HepG2 (cell line): Measurements from ENCODE around the gene MXRA8. TPM values are rescaled to one million over a fixed set of nuclear protein-coding genes. Genes with fewer than 3 reads are reported as not detected.

ENCODE experiments used
- ARHGAP35 ChIP-seq: sonication (generic); formaldehyde crosslinking; IDR thresholded peaks from 2 replicates; pipeline ENCODE4 v1.9.0; 2022; ENCODE audit warnings: mild to moderate bottlenecking, inconsistent platforms, moderate library complexity, missing genetic modification reagents, borderline replicate concordance
- ARID5B ChIP-seq: IDR thresholded peaks from 2 replicates; pipeline ENCODE4 v1.4.0; 2020; ENCODE audit warnings: mild to moderate bottlenecking, missing genetic modification reagents
- ATF5 ChIP-seq: sonication (generic); formaldehyde crosslinking; IDR thresholded peaks from 2 replicates; pipeline ENCODE4 v1.4.0; 2020; ENCODE audit warnings: mild to moderate bottlenecking, low read depth, missing genetic modification reagents
- CSRNP2 ChIP-seq: sonication (generic); formaldehyde crosslinking; conservative IDR thresholded peaks from 2 replicates; pipeline ENCODE4 v1.8.0; 2022; ENCODE audit warnings: low read depth, missing genetic modification reagents
- EEA1 ChIP-seq: sonication (generic); formaldehyde crosslinking; IDR thresholded peaks from 2 replicates; pipeline ENCODE4 v1.5.1; 2020; ENCODE audit warnings: mild to moderate bottlenecking, missing genetic modification reagents, borderline replicate concordance
- FOSL2 ChIP-seq: sonication (generic); formaldehyde crosslinking; IDR thresholded peaks from 2 replicates; pipeline ENCODE4 v1.4.0; 2020; ENCODE audit warnings: missing genetic modification reagents
- GPBP1L1 ChIP-seq: sonication (generic); formaldehyde crosslinking; IDR thresholded peaks from 2 replicates; pipeline ENCODE4 v1.5.0; 2020; ENCODE audit warnings: mild to moderate bottlenecking, missing genetic modification reagents
- HOXA7 ChIP-seq: sonication (generic); formaldehyde crosslinking; IDR thresholded peaks from 2 replicates; pipeline ENCODE4 v1.8.1; 2022; ENCODE audit warnings: mild to moderate bottlenecking, missing genetic modification reagents, moderate library complexity
- NCOR1 ChIP-seq: fragments of 200-600 bp; sonication (generic); IDR thresholded peaks from 2 replicates; pipeline ENCODE4 v1.7.0; 2017; ENCODE audit warnings: antibody characterized with exemption, low read length, borderline replicate concordance
- NONO ChIP-seq, 2 experiments: fragments of 450-650 bp in 1 of 2; sonication (generic) in 1 of 2; formaldehyde crosslinking in 1 of 2; IDR thresholded peaks in 1 of 2; conservative IDR thresholded peaks in 1 of 2; 2 replicates each; pipeline versions ENCODE4 v1.6.1 to v1.8.0; 2017 to 2022; ENCODE audit warnings: mild to moderate bottlenecking in 1 of 2, missing genetic modification reagents in 1 of 2, moderate library complexity in 1 of 2
- PLRG1 ChIP-seq: fragments of 450-650 bp; conservative IDR thresholded peaks from 2 replicates; pipeline ENCODE4 v1.6.1; 2016
- PPARG ChIP-seq: conservative IDR thresholded peaks from 2 replicates; pipeline ENCODE4 v1.6.1; 2016; ENCODE audit warnings: missing biosample characterization, missing genetic modification reagents
- SMC3 ChIP-seq: IDR thresholded peaks from 2 replicates; pipeline ENCODE4 v1.6.1; 2011; ENCODE audit warnings: low read length, improper control_type of control experiment
- TARDBP ChIP-seq: sonication (generic); formaldehyde crosslinking; IDR thresholded peaks from 2 replicates; pipeline ENCODE4 v1.8.0; 2022; ENCODE audit warnings: mild to moderate bottlenecking, missing genetic modification reagents
- TBL1XR1 ChIP-seq: fragments of 150-350 bp; IDR thresholded peaks from 2 replicates; pipeline ENCODE4 v1.6.1; 2014; ENCODE audit warnings: borderline replicate concordance, low read length; ENCODE audit not compliant: partially characterized antibody
- TCF7L2 ChIP-seq: IDR thresholded peaks from 2 replicates; pipeline ENCODE4 v1.6.1; 2011; ENCODE audit warnings: mild to moderate bottlenecking, low read depth, low read length, moderate library complexity
- ZMAT3 ChIP-seq: sonication (generic); formaldehyde crosslinking; conservative IDR thresholded peaks from 2 replicates; pipeline ENCODE4 v1.7.0; 2021; ENCODE audit warnings: missing genetic modification reagents
- ZNF556 ChIP-seq: sonication (generic); formaldehyde crosslinking; IDR thresholded peaks from 2 replicates; pipeline ENCODE4 v1.4.0; 2020; ENCODE audit warnings: mild to moderate bottlenecking, missing genetic modification reagents, borderline replicate concordance
- ZNF672 ChIP-seq: sonication (generic); formaldehyde crosslinking; IDR thresholded peaks from 2 replicates; pipeline ENCODE4 v1.8.1; 2022; ENCODE audit warnings: missing genetic modification reagents
- ZNF709 ChIP-seq: sonication (generic); formaldehyde crosslinking; IDR thresholded peaks from 2 replicates; pipeline ENCODE4 v1.5.0; 2020; ENCODE audit warnings: mild to moderate bottlenecking, missing genetic modification reagents
- ZNF777 ChIP-seq: sonication (generic); formaldehyde crosslinking; IDR thresholded peaks from 2 replicates; pipeline ENCODE4 v1.4.0; 2020; ENCODE audit warnings: missing genetic modification reagents
- polyA plus RNA-seq, 8 experiments: library from polyadenylated mRNA; depleted of rRNA in 3 of 8; stranded (reverse) in 7 of 8; unstranded in 1 of 8; fragments of >200 nt; fragmentation: Illumina TruSeq in 4 of 8; extraction: Trizol in 4 of 8; gene quantifications; 2 replicates each; pipeline versions ENCODE4 v1.2.1 to v1.2.3, GENCODE V29; 2011 to 2016; ENCODE audit warnings: low read depth in 4 of 8, missing spikeins in 1 of 8, mixed read lengths in 1 of 8; ENCODE audit not compliant: insufficient read depth in 1 of 8
- total RNA-seq, 5 experiments: library from RNA; depleted of rRNA; stranded (reverse); fragments of >200 nt; fragmentation: Illumina TruSeq; extraction: Trizol; gene quantifications; 2 replicates each; pipeline ENCODE4 v1.2.3, GENCODE V29; 2016; ENCODE audit warnings: low read depth in 1 of 5

Gene MXRA8
- total and polyA plus RNA-seq, 2 of the 13 experiments (the other 11 are each of a cell fraction or from before 2014, with no cell fraction given): 19.8 to 44.8 TPM

- TF ChIP-seq EEA1 (CRISPR knock-in tag) (no peak), ZNF556 (CRISPR knock-in tag) (no peak), PPARG (no peak), ZMAT3 (CRISPR knock-in tag) (peak; percentile 71; the same call in 1 of the 2 replicates), ZNF672 (no peak), ATF5 (CRISPR knock-in tag) (no peak), NONO (IDR thresholded peaks at IDR 0.05) (no peak), NONO (CRISPR knock-in tag; conservative IDR thresholded peaks at IDR 0.05) (no peak; the same call in 1 of the 2 replicates), ARID5B (CRISPR knock-in tag) (peak; percentile 41; the same call in 1 of the 2 replicates), SMC3 (no peak), TCF7L2 (no peak), CSRNP2 (no peak), NCOR1 (no peak), TARDBP (CRISPR knock-in tag) (peak; percentile 61; the same call in 1 of the 2 replicates), TBL1XR1 (no peak), PLRG1 (no peak), GPBP1L1 (CRISPR knock-in tag) (no peak), ZNF777 (CRISPR knock-in tag) (peak; percentile 92), FOSL2 (0 out of 2 replicates have a peak, but pooled peaks have one; percentile 8), ARHGAP35 (CRISPR knock-in tag) (no peak), ZNF709 (peak; percentile 23; the same call in 1 of the 2 replicates), HOXA7 (CRISPR knock-in tag) (no peak)
Measured at GRCh38 chr1:1358433-1359271, at the start of gene MXRA8 (continued).
